H9 (cell line): ENCODE results near the gene FNDC3B. TPM values are rescaled to one million over a fixed set of nuclear protein-coding genes. Genes with fewer than 3 reads are reported as not detected.
A peak's percentile ranks its signal among the peaks of the same experiment; 100 is the strongest.

ENCODE experiments used
- DNase-seq: peaks from one replicate; pipeline ENCODE4 v3.0.0-alpha.2; 2017
- H2AFZ ChIP-seq: one replicate; pipeline ENCODE4 v1.6.1; 2013; ENCODE audit warnings: mild to moderate bottlenecking, low read length, control low read depth, moderate library complexity
- H2AK5ac ChIP-seq: 2 replicates; pipeline ENCODE4 v1.6.1; 2013; ENCODE audit warnings: low read length, control low read depth, mixed read lengths; ENCODE audit not compliant: insufficient read length
- H2BK120ac ChIP-seq: one replicate; pipeline ENCODE4 v1.6.1; 2013; ENCODE audit warnings: low read depth, mild to moderate bottlenecking, low read length, control low read depth, inconsistent platforms; ENCODE audit not compliant: poor library complexity, severe bottlenecking
- H2BK12ac ChIP-seq: 2 replicates; pipeline ENCODE4 v1.6.1; 2013; ENCODE audit warnings: low read length, control low read depth, mixed read lengths, low read depth; ENCODE audit not compliant: insufficient read length
- H2BK15ac ChIP-seq: 2 replicates; pipeline ENCODE4 v1.6.1; 2013; ENCODE audit warnings: low read depth, low read length, control low read depth
- H2BK20ac ChIP-seq: one replicate; pipeline ENCODE4 v1.6.1; 2013; ENCODE audit warnings: low read depth, mild to moderate bottlenecking, low read length, control low read depth, inconsistent platforms; ENCODE audit not compliant: poor library complexity, severe bottlenecking
- H2BK5ac ChIP-seq: 2 replicates; pipeline ENCODE4 v1.6.1; 2013; ENCODE audit warnings: low read length, control low read depth, mixed read lengths; ENCODE audit not compliant: insufficient read length
- H3K14ac ChIP-seq: 2 replicates; pipeline ENCODE4 v1.6.1; 2013; ENCODE audit warnings: low read length, control low read depth; ENCODE audit not compliant: insufficient read depth
- H3K18ac ChIP-seq: 2 replicates; pipeline ENCODE4 v1.6.1; 2013; ENCODE audit warnings: low read depth, mild to moderate bottlenecking, mixed read lengths, low read length, control low read depth; ENCODE audit not compliant: insufficient read length
- H3K23ac ChIP-seq: 2 replicates; pipeline ENCODE4 v1.6.1; 2013; ENCODE audit warnings: low read length, control low read depth, mixed read lengths, low read depth; ENCODE audit not compliant: insufficient read length
- H3K23me2 ChIP-seq: 2 replicates; pipeline ENCODE4 v1.6.1; 2013; ENCODE audit warnings: low read depth, mild to moderate bottlenecking, mixed read lengths, low read length, control low read depth; ENCODE audit not compliant: insufficient read length, poor library complexity, severe bottlenecking
- H3K27ac ChIP-seq: 2 replicates; pipeline ENCODE4 v1.5.1; 2013; ENCODE audit warnings: low read length, control low read depth, mixed read lengths, low read depth; ENCODE audit not compliant: insufficient read length
- H3K27me3 ChIP-seq: 2 replicates; pipeline ENCODE4 v1.6.1; 2013; ENCODE audit warnings: low read length, control low read depth, inconsistent platforms; ENCODE audit not compliant: insufficient read depth
- H3K4ac ChIP-seq: 2 replicates; pipeline ENCODE4 v1.6.1; 2013; ENCODE audit warnings: low read depth, mild to moderate bottlenecking, control low read depth, inconsistent platforms, low read length, moderate library complexity
- H3K4me1 ChIP-seq: 2 replicates; pipeline ENCODE4 v1.6.1; 2013; ENCODE audit warnings: low read length, control low read depth, inconsistent platforms; ENCODE audit not compliant: insufficient read depth
- H3K4me2 ChIP-seq: 2 replicates; pipeline ENCODE4 v1.6.1; 2013; ENCODE audit warnings: low read length, control low read depth, mixed read lengths; ENCODE audit not compliant: insufficient read length, insufficient read depth
- H3K56ac ChIP-seq: 2 replicates; pipeline ENCODE4 v1.6.1; 2013; ENCODE audit warnings: low read depth, mild to moderate bottlenecking, mixed read lengths, low read length, control low read depth; ENCODE audit not compliant: insufficient read length
- H3K79me1 ChIP-seq: 2 replicates; pipeline ENCODE4 v1.6.1; 2013; ENCODE audit warnings: low read depth, mild to moderate bottlenecking, moderate library complexity, low read length, control low read depth, inconsistent platforms; ENCODE audit not compliant: insufficient read depth, poor library complexity, severe bottlenecking
- H3K79me2 ChIP-seq: 2 replicates; pipeline ENCODE4 v1.6.1; 2013; ENCODE audit warnings: low read length, control low read depth, inconsistent platforms; ENCODE audit not compliant: insufficient read depth
- H3K9ac ChIP-seq: 2 replicates; pipeline ENCODE4 v1.6.1; 2013; ENCODE audit warnings: low read length, control low read depth, mixed read lengths; ENCODE audit not compliant: insufficient read length; ENCODE audit errors: extremely low read depth
- H3K9me3 ChIP-seq: one replicate; pipeline ENCODE4 v1.6.1; 2013; ENCODE audit warnings: low read depth, low read length, inconsistent platforms; ENCODE audit not compliant: control insufficient read depth
- H3T11ph ChIP-seq: one replicate; pipeline ENCODE4 v1.6.1; 2013; ENCODE audit warnings: mild to moderate bottlenecking, low read length, control low read depth, inconsistent platforms
- H4K20me1 ChIP-seq: one replicate; pipeline ENCODE4 v1.6.1; 2013; ENCODE audit not compliant: control insufficient read depth, insufficient read length, insufficient read depth
- H4K5ac ChIP-seq: 2 replicates; pipeline ENCODE4 v1.6.1; 2013; ENCODE audit warnings: low read depth, mild to moderate bottlenecking, mixed read lengths, low read length, control low read depth; ENCODE audit not compliant: insufficient read length
- H4K8ac ChIP-seq: replicated peaks from 2 replicates; pipeline ENCODE4 v1.6.1; 2013; ENCODE audit warnings: low read length, control low read depth, mixed read lengths, low read depth; ENCODE audit not compliant: insufficient read length
- H4K91ac ChIP-seq: 2 replicates; pipeline ENCODE4 v1.6.1; 2013; ENCODE audit warnings: low read depth, mild to moderate bottlenecking, moderate library complexity, mixed read lengths, low read length, control low read depth; ENCODE audit not compliant: insufficient read length
- H3K27ac Mint-ChIP-seq, 3 experiments: 2 replicates in 2 of 3; 3 replicates in 1 of 3; pipeline ENCODE4 v1.8.0; 2020 to 2021; ENCODE audit warnings: mixed read lengths in 3 of 3, mild to moderate bottlenecking in 1 of 3, moderate library complexity in 1 of 3
- H3K27me3 Mint-ChIP-seq: 2 replicates; pipeline ENCODE4 v1.8.0; 2021; ENCODE audit warnings: low read depth, mild to moderate bottlenecking, moderate library complexity, mixed read lengths
- H3K36me3 Mint-ChIP-seq, 3 experiments: 2 replicates in 2 of 3; 3 replicates in 1 of 3; pipeline ENCODE4 v1.8.0; 2020 to 2021; ENCODE audit warnings: low read depth in 3 of 3, mixed read lengths in 3 of 3; ENCODE audit not compliant: insufficient read depth in 1 of 3
- H3K4me1 Mint-ChIP-seq, 2 experiments: 2 replicates each; pipeline ENCODE4 v1.8.0; 2020; ENCODE audit warnings: mixed read lengths in 2 of 2
- H3K4me3 Mint-ChIP-seq, 2 experiments: 2 replicates in 1 of 2; 3 replicates in 1 of 2; pipeline ENCODE4 v1.8.0; 2020 to 2021; ENCODE audit warnings: mild to moderate bottlenecking in 2 of 2, mixed read lengths in 2 of 2, moderate library complexity in 1 of 2
- H3K9me3 Mint-ChIP-seq, 2 experiments: 2 replicates in 1 of 2; 3 replicates in 1 of 2; pipeline ENCODE4 v1.8.0; 2020; ENCODE audit warnings: mild to moderate bottlenecking in 2 of 2, mixed read lengths in 2 of 2, moderate library complexity in 1 of 2
- WGBS: extraction: QIAGEN DNeasy Blood & Tissue Kit; methylation state at CpG from one replicate; pipeline ENCODE4 v1.1.7; 2013; ENCODE audit warnings: missing lambda C conversion rate, low lambda C conversion rate, mixed read lengths; ENCODE audit not compliant: insufficient read length; ENCODE audit errors: extremely low coverage; 5-methylcytosine and 5-hydroxymethylcytosine counted together
- total RNA-seq: library from RNA; stranded (reverse); gene quantifications from 2 replicates; pipeline ENCODE4 v1.2.1, GENCODE V29; 2021
- TF ChIP-seq, protein P1 (sequence below): fragments of 200-600 bp; sonication (generic); conservative IDR thresholded peaks from 3 replicates; pipeline ENCODE4 v1.8.0; 2021; ENCODE audit warnings: antibody characterized with exemption, mild to moderate bottlenecking

The FNDC3B gene
- total RNA-seq, 1 experiment from 2014 or later, result 43.8 TPM

DNA sequence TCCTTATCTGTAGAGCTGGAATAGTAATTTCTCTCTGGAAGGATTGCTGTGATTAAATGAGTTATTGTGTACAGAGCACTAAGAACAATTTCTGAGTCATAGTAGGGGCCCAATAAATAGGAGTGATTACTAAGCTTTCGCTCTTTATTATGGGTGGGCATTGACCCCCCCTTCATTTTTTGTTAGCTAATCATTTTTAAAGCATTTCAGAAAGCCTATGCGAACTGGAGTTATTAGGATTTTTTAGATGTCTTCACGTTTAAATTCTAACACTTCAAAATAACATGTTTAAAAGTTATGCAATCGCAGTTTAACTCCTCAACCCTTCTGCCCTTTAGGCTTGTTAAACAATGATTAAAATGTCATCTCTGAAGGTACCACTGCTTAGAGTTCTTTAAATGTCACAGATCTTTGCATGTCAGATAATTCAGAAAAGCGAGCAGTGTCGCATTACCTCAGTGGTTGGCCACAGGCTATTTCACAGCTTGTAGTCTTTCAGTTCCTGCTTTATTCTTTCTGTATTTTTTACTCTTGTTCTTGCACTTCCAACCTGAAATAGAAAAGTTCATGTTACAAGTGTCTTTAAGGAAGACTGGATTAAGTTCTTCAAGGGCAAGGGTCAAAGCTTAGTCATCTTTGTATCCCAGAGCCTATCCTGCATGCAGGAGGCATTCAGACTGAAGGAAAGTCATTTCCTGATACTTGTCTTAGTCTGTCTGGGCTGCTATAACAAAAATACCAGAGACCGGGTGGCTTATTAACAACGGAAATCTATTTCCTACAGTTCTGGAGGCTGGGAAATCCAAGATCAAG, 102.9 kb downstream of the FNDC3B start:
- H3K79me2 ChIP-seq, result peaks cover 5% of the 10 kb centered on the region; the same call in 1 of the 2 replicates
- H3T11ph ChIP-seq, result no peak overlapping the region
- no peak overlapping the region for H2BK20ac ChIP-seq
- peaks cover 34% of the 10 kb centered on the region for H3K4me1 ChIP-seq
- H3K27ac ChIP-seq, result peak overlapping the region; percentile 9
- Mint-ChIP-seq H3K36me3 (peaks cover 0 to 7% (median 3%) of the 10 kb centered on the region in 3 experiments; a peak in 4 of 7 replicates), H3K4me3 (no peak overlapping the region; a peak in 1 of 5 replicates), H3K27me3 (no peaks in the 10 kb centered on the region), H3K4me1 (peaks cover 82% of the 10 kb centered on the region in 2 experiments), H3K9me3 (no peaks in the 10 kb centered on the region), H3K27ac (peak overlapping the region; percentile 58 to 82 (median 71); a peak in 6 of 7 replicates)
- H3K9me3 ChIP-seq, result no peaks in the 10 kb centered on the region
- no CpG with 5 or more reads among the region's 8 CpGs for WGBS
- H2AK5ac ChIP-seq, result no peak overlapping the region
- no peak overlapping the region for H4K8ac ChIP-seq
- H3K56ac ChIP-seq, result no peak overlapping the region
- no peaks in the 10 kb centered on the region for H3K27me3 ChIP-seq
- H4K20me1 ChIP-seq, result no peaks in the 10 kb centered on the region
- no peak overlapping the region for H2AFZ ChIP-seq
- TF ChIP-seq, protein P1, sequence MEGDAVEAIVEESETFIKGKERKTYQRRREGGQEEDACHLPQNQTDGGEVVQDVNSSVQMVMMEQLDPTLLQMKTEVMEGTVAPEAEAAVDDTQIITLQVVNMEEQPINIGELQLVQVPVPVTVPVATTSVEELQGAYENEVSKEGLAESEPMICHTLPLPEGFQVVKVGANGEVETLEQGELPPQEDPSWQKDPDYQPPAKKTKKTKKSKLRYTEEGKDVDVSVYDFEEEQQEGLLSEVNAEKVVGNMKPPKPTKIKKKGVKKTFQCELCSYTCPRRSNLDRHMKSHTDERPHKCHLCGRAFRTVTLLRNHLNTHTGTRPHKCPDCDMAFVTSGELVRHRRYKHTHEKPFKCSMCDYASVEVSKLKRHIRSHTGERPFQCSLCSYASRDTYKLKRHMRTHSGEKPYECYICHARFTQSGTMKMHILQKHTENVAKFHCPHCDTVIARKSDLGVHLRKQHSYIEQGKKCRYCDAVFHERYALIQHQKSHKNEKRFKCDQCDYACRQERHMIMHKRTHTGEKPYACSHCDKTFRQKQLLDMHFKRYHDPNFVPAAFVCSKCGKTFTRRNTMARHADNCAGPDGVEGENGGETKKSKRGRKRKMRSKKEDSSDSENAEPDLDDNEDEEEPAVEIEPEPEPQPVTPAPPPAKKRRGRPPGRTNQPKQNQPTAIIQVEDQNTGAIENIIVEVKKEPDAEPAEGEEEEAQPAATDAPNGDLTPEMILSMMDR, result no peak
- H2BK5ac ChIP-seq, result no peak overlapping the region
- no peak overlapping the region for H3K4me2 ChIP-seq
- H2BK15ac ChIP-seq, result no peak overlapping the region
- no peak overlapping the region for H2BK120ac ChIP-seq
- no peak overlapping the region for H2BK12ac ChIP-seq
- H3K4ac ChIP-seq, result no peak overlapping the region
- H4K5ac ChIP-seq, result no peak overlapping the region
- H3K18ac ChIP-seq, result no peak overlapping the region
- H3K23ac ChIP-seq, result no peak overlapping the region
- H3K79me1 ChIP-seq, result peaks cover 3% of the 10 kb centered on the region
- DNase-seq, result no peak
- H4K91ac ChIP-seq, result no peak overlapping the region
- H3K9ac ChIP-seq, result no peak overlapping the region
- no peaks in the 10 kb centered on the region for H3K23me2 ChIP-seq
- H3K14ac ChIP-seq, result no peak overlapping the region
